ENCODE results near the gene CGRRF1. TPM values are rescaled to one million over a fixed set of nuclear protein-coding genes. Genes with fewer than 3 reads are reported as not detected.
A peak's percentile ranks its signal among the peaks of the same experiment; 100 is the strongest.

CGRRF1 gene
- total and polyA plus RNA-seq, 2 of the 13 experiments (the other 11 are each of a cell fraction or from before 2014, with no cell fraction given), result 16.8 to 18.2 TPM

DNA sequence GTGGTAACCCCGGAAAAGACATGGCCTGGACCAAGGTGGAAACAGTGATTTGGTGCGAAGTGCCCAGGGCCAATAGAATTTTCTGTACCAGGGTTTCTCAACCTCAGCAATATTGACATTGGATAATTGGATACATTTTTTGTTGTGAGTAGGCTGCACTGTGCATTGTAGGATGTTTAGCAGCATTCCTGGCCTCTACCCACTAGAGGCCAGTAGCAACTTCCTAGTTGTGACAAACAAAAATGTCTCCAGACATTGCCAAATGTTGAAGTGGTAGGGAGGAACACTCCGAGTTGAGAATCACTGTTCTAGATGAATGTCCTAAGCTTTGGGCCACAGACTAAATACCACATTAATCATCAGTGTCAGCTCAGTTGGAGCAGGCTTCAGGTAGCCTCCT lies 6.2 kb upstream of the CGRRF1 start (continued):
- TF ChIP-seq ZNF850 (CRISPR knock-in tag; conservative IDR thresholded peaks at IDR 0.05) (no peak), STAG1 (CRISPR knock-in tag; IDR thresholded peaks at IDR 0.05) (peak; percentile 62), THAP11 (CRISPR knock-in tag; IDR thresholded peaks at IDR 0.05) (no peak), NONO (IDR thresholded peaks at IDR 0.05) (no peak), NONO (CRISPR knock-in tag; conservative IDR thresholded peaks at IDR 0.05) (no peak), ZNF124 (CRISPR knock-in tag; IDR thresholded peaks at IDR 0.05) (no peak), HOXA9 (CRISPR knock-in tag; IDR thresholded peaks at IDR 0.05; ENCODE audit: borderline replicate concordance) (no peak), MBNL3 (CRISPR knock-in tag; conservative IDR thresholded peaks at IDR 0.05) (no peak), ZBTB21 (CRISPR knock-in tag; IDR thresholded peaks at IDR 0.05) (no peak), FOXK1 (CRISPR knock-in tag; IDR thresholded peaks at IDR 0.05; ENCODE audit: borderline replicate concordance, low read depth) (no peak), ZSCAN31 (CRISPR knock-in tag; IDR thresholded peaks at IDR 0.05; ENCODE audit: low read depth) (no peak), ZNF232 (CRISPR knock-in tag; IDR thresholded peaks at IDR 0.05; ENCODE audit: borderline replicate concordance) (no peak), FOSL1 (CRISPR knock-in tag; IDR thresholded peaks at IDR 0.05; ENCODE audit: borderline replicate concordance) (no peak), ZNF543 (CRISPR knock-in tag; IDR thresholded peaks at IDR 0.05) (no peak), RBAK (CRISPR knock-in tag; IDR thresholded peaks at IDR 0.05) (no peak), GATAD2A (CRISPR knock-in tag; IDR thresholded peaks at IDR 0.05) (peak; percentile 37; the same call in 1 of the 2 replicates), NCOR1 (IDR thresholded peaks at IDR 0.05; ENCODE audit: borderline replicate concordance, low read length) (no peak), ZSCAN20 (CRISPR knock-in tag; IDR thresholded peaks at IDR 0.05; ENCODE audit: borderline replicate concordance) (no peak), CENPT (CRISPR knock-in tag; IDR thresholded peaks at IDR 0.05; ENCODE audit: low read depth) (no peak), FLYWCH1 (CRISPR knock-in tag; IDR thresholded peaks at IDR 0.05) (no peak), MAFF (IDR thresholded peaks at IDR 0.05; ENCODE audit: low read depth, low read length) (0 out of 2 replicates have a peak, but pooled peaks have one; percentile 17)
- TF ChIP-seq, protein P1, sequence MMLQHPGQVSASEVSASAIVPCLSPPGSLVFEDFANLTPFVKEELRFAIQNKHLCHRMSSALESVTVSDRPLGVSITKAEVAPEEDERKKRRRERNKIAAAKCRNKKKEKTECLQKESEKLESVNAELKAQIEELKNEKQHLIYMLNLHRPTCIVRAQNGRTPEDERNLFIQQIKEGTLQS (CRISPR knock-in tag; IDR thresholded peaks at IDR 0.05), result no peak
- TF ChIP-seq, protein P2, sequence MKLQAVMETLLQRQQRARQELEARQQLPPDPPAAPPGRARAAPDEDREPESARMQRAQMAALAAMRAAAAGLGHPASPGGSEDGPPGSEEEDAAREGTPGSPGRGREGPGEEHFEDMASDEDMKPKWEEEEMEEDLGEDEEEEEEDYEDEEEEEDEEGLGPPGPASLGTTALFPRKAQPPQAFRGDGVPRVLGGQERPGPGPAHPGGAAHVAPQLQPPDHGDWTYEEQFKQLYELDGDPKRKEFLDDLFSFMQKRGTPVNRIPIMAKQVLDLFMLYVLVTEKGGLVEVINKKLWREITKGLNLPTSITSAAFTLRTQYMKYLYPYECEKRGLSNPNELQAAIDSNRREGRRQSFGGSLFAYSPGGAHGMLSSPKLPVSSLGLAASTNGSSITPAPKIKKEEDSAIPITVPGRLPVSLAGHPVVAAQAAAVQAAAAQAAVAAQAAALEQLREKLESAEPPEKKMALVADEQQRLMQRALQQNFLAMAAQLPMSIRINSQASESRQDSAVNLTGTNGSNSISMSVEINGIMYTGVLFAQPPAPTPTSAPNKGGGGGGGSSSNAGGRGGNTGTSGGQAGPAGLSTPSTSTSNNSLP (IDR thresholded peaks at IDR 0.05; ENCODE audit: low read depth, low read length), result 0 out of 2 replicates have a peak, but pooled peaks have one; percentile 18
- TF ChIP-seq, protein P3, sequence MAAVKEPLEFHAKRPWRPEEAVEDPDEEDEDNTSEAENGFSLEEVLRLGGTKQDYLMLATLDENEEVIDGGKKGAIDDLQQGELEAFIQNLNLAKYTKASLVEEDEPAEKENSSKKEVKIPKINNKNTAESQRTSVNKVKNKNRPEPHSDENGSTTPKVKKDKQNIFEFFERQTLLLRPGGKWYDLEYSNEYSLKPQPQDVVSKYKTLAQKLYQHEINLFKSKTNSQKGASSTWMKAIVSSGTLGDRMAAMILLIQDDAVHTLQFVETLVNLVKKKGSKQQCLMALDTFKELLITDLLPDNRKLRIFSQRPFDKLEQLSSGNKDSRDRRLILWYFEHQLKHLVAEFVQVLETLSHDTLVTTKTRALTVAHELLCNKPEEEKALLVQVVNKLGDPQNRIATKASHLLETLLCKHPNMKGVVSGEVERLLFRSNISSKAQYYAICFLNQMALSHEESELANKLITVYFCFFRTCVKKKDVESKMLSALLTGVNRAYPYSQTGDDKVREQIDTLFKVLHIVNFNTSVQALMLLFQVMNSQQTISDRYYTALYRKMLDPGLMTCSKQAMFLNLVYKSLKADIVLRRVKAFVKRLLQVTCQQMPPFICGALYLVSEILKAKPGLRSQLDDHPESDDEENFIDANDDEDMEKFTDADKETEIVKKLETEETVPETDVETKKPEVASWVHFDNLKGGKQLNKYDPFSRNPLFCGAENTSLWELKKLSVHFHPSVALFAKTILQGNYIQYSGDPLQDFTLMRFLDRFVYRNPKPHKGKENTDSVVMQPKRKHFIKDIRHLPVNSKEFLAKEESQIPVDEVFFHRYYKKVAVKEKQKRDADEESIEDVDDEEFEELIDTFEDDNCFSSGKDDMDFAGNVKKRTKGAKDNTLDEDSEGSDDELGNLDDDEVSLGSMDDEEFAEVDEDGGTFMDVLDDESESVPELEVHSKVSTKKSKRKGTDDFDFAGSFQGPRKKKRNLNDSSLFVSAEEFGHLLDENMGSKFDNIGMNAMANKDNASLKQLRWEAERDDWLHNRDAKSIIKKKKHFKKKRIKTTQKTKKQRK (IDR thresholded peaks at IDR 0.05; ENCODE audit: low read length), result no peak
- TF ChIP-seq, protein P4, sequence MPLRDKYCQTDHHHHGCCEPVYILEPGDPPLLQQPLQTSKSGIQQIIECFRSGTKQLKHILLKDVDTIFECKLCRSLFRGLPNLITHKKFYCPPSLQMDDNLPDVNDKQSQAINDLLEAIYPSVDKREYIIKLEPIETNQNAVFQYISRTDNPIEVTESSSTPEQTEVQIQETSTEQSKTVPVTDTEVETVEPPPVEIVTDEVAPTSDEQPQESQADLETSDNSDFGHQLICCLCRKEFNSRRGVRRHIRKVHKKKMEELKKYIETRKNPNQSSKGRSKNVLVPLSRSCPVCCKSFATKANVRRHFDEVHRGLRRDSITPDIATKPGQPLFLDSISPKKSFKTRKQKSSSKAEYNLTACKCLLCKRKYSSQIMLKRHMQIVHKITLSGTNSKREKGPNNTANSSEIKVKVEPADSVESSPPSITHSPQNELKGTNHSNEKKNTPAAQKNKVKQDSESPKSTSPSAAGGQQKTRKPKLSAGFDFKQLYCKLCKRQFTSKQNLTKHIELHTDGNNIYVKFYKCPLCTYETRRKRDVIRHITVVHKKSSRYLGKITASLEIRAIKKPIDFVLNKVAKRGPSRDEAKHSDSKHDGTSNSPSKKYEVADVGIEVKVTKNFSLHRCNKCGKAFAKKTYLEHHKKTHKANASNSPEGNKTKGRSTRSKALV (CRISPR knock-in tag; IDR thresholded peaks at IDR 0.05), result no peak
- TF ChIP-seq, protein P5, sequence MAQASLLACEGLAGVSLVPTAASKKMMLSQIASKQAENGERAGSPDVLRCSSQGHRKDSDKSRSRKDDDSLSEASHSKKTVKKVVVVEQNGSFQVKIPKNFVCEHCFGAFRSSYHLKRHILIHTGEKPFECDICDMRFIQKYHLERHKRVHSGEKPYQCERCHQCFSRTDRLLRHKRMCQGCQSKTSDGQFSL (CRISPR knock-in tag; IDR thresholded peaks at IDR 0.05), result no peak

Data from HepG2 (cell line).